Common myeloid progenitor, CD34-positive (primary cell): ENCODE measurements around the gene DNAI1.
"Not testable (repeated sequence)": the region's sequence is repeated elsewhere in the genome, so short reads cannot be mapped to it uniquely, and the experiment has no call there.

ENCODE experiments used
- CTCF ChIA-PET: fragments of 350-600 bp; sonication (Branson Sonifier 250); formaldehyde crosslinking; loops from one replicate; lab custom pipeline; 2021; ENCODE audit warnings: antibody characterized with exemption; lab: Charles Lee
- POLR2A ChIA-PET: fragments of 350-600 bp; sonication (Branson Sonifier 250); formaldehyde crosslinking; loops from one replicate; lab custom pipeline; 2021; ENCODE audit warnings: antibody characterized with exemption; lab: Charles Lee
- DNase-seq, 3 donors: peaks; one replicate each; pipeline versions ENCODE4 v3.0.0 to v3.0.0-alpha.2; 2013
- H3K27ac ChIP-seq, 2 experiments: 1 replicate in 1 of 2; 2 replicates in 1 of 2; pipeline ENCODE4 v1.7.0; 2013; ENCODE audit warnings: inconsistent platforms in 2 of 2, low read length in 2 of 2, mild to moderate bottlenecking in 2 of 2, low read depth in 1 of 2, moderate library complexity in 1 of 2; ENCODE audit not compliant: severe bottlenecking in 2 of 2, insufficient read depth in 1 of 2, poor library complexity in 1 of 2
- H3K27me3 ChIP-seq, 5 experiments: replicated peaks in 2 of 5; 1 replicate in 3 of 5; 2 replicates in 2 of 5; pipeline versions ENCODE4 v1.6.1 to v1.7.0; 2013; ENCODE audit warnings: low read length in 4 of 5, mild to moderate bottlenecking in 2 of 5, moderate library complexity in 2 of 5, inconsistent platforms in 1 of 5; ENCODE audit not compliant: insufficient read depth in 5 of 5, control insufficient read depth in 4 of 5
- H3K36me3 ChIP-seq, 4 experiments: 1 replicate in 2 of 4; 2 replicates in 2 of 4; pipeline versions ENCODE4 v1.6.1 to v1.7.0; 2013; ENCODE audit warnings: low read length in 3 of 4, control low read depth in 1 of 4, mild to moderate bottlenecking in 1 of 4; ENCODE audit not compliant: control insufficient read depth in 4 of 4, insufficient read depth in 4 of 4
- H3K4me1 ChIP-seq, 4 experiments: 1 replicate in 3 of 4; 2 replicates in 1 of 4; pipeline versions ENCODE4 v1.6.1 to v1.7.1; 2013; ENCODE audit warnings: low read length in 3 of 4, mild to moderate bottlenecking in 3 of 4, control low read depth in 1 of 4, inconsistent platforms in 1 of 4, moderate library complexity in 1 of 4; ENCODE audit not compliant: control insufficient read depth in 4 of 4, insufficient read depth in 4 of 4; ENCODE audit errors: control extremely low read depth in 1 of 4
- H3K4me3 ChIP-seq, 7 experiments: 1 replicate in 4 of 7; 2 replicates in 3 of 7; pipeline versions ENCODE4 v1.5.1 to v1.7.0; 2013; ENCODE audit warnings: mild to moderate bottlenecking in 7 of 7, low read length in 6 of 7, moderate library complexity in 6 of 7, inconsistent platforms in 2 of 7, low read depth in 2 of 7, control low read depth in 1 of 7; ENCODE audit not compliant: insufficient read depth in 4 of 7, control insufficient read depth in 1 of 7; ENCODE audit errors: extremely low read depth in 1 of 7
- H3K9me3 ChIP-seq, 5 experiments: 1 replicate in 4 of 5; 2 replicates in 1 of 5; pipeline versions ENCODE4 v1.6.1 to v1.7.1; 2013; ENCODE audit warnings: low read length in 4 of 5, mild to moderate bottlenecking in 2 of 5, inconsistent platforms in 1 of 5, low read depth in 1 of 5, moderate library complexity in 1 of 5; ENCODE audit not compliant: control insufficient read depth in 4 of 5, insufficient read depth in 2 of 5; ENCODE audit errors: control extremely low read depth in 1 of 5
- WGBS: methylation state at CpG from one replicate; pipeline ENCODE4 v1.1.5; 2013; ENCODE audit not compliant: insufficient coverage; 5-methylcytosine and 5-hydroxymethylcytosine counted together

DNAI1 gene

DNA sequence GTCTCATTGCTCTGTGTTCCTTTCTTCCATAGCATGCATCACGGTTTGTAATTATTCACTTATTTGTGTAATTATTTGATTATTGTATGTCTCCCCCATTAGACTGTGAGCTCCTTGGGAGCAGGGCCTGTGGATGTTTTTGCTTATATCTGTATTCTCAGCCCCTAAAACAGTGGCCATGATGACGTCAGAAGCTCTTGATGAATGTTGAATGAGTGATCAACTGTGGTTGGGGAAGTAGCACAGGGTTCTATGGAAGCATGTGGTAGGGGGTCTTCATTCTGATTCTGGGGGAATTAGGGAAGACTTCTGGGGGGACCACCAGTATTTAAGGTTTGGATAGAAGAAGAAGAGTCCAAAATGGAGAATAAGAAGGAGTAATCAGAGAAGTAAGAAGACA, 6.0 kb downstream of the DNAI1 start:
- Histone ChIP-seq H3K9me3 (no peaks in the 10 kb centered on the region), H3K27me3 (peaks cover 0 to 10% (median 2%) of the 10 kb centered on the region in 5 experiments), H3K4me1 (peaks cover 0 to 6% (median under 1%) of the 10 kb centered on the region in 4 experiments), H3K27ac (no peak overlapping the region), H3K36me3 (no peaks in the 10 kb centered on the region), H3K4me3 (no peak overlapping the region)
- ChIA-PET POLR2A (no interaction called here), CTCF (interaction anchor here (0.5 kb wide), 1 partner anchor 505 kb away, joined by 3 read pairs; no protein-coding TSS in a partner anchor)
- 80% methylated on average over 1 of the region's 2 CpGs for WGBS
- DNase-seq: no peak

DNA sequence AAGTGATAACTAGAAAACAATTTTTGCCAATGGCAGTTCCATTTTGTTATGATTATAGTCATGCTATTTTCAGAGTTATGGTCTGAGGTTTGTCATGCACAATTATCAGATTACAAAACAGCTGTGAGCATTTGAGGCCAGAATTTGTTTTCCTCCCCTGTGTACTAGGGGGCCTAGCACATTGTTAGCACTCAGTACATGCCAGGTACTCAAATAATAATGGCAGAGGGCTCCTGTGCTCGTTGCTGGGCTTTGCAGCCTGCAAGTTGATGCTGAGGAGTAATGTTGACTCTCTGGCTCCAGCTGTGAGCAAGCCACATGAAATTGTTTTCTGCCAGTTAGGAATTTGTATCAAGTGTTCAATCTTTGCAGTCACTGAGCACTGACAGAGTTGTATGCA, 6.9 kb downstream of the DNAI1 start:
- Histone ChIP-seq H3K9me3 (no peaks in the 10 kb centered on the region), H3K4me1 (no peaks in the 10 kb centered on the region), H3K36me3 (no peaks in the 10 kb centered on the region), H3K27me3 (peaks cover 0 to 10% (median 2%) of the 10 kb centered on the region in 5 experiments), H3K27ac (no peak overlapping the region), H3K4me3 (no peak overlapping the region)
- CTCF ChIA-PET: interaction anchor here (1.4 to 2.0 kb wide), 2 partner anchors 14 to 30 kb away, joined by 3 to 6 read pairs; no protein-coding TSS in a partner anchor
- no peak for DNase-seq
- 88% methylated on average over 1 of the region's 1 CpG for WGBS
- POLR2A ChIA-PET: no interaction called here

DNA sequence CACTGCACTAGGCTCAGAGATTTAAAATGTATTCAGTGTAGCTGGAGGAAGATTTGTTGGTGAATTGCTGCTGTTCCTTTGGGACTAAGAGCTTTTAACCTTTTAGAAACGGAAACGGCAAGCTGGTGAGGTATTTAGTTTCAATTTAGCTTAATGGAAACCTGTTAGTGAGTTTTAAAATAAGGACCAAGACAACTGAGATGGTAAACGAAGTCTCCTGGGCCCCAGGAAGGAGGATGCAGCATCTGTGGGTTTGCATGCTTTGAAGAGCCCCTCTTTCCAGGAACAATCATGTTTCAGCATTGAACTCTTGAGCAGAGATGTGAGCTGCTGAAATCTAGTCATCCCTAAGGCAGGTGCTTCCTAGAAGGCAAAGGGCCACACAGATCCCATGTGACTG, 16.5 kb downstream of the DNAI1 start:
- Histone ChIP-seq H3K4me1 (no peaks in the 10 kb centered on the region), H3K4me3 (no peak overlapping the region), H3K9me3 (no peaks in the 10 kb centered on the region), H3K27me3 (peaks cover 0 to 13% (median 8%) of the 10 kb centered on the region in 5 experiments), H3K27ac (no peak overlapping the region), H3K36me3 (no peaks in the 10 kb centered on the region)
- ChIA-PET POLR2A (no interaction called here), CTCF (interaction anchor here (0.9 kb wide), 1 partner anchor 25 kb away, joined by 3 read pairs; no protein-coding TSS in a partner anchor)
- WGBS: 83% methylated on average over 3 of the region's 3 CpGs
- no peak for DNase-seq

DNA sequence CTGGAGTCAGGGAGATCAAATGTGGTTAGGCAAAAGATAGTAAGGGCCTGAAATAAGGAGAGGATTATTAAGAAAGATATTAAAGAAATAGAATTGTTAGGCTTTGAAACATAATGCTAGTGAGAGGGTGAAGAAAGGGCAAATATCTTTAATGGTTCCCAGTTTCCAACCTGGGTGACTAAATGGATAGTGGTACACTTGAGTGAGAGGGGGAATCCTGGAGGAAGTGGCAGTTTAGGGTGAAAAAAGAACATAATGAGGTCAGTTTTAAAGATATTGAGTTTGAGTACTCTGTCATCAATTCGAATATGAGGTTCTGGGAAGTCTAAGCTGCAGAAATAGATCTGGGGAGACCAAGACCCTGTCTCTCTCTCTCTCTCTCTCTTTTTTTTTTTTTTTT, 18.9 kb downstream of the DNAI1 start:
- CTCF ChIA-PET: interaction anchor here (0.6 to 1.2 kb wide), 3 partner anchors 14 to 226 kb away, joined by 3 read pairs; no protein-coding TSS in a partner anchor
- no peak overlapping the region for H3K27ac ChIP-seq
- no peak overlapping the region for H3K4me3 ChIP-seq
- no peaks in the 10 kb centered on the region for H3K36me3 ChIP-seq
- DNase-seq: no peak
- H3K9me3 ChIP-seq: no peaks in the 10 kb centered on the region
- peaks cover 0 to 13% (median 8%) of the 10 kb centered on the region in 5 experiments for H3K27me3 ChIP-seq
- no peaks in the 10 kb centered on the region for H3K4me1 ChIP-seq
- POLR2A ChIA-PET: no interaction called here
- no CpG with 5 or more reads among the region's 1 CpG for WGBS

DNA sequence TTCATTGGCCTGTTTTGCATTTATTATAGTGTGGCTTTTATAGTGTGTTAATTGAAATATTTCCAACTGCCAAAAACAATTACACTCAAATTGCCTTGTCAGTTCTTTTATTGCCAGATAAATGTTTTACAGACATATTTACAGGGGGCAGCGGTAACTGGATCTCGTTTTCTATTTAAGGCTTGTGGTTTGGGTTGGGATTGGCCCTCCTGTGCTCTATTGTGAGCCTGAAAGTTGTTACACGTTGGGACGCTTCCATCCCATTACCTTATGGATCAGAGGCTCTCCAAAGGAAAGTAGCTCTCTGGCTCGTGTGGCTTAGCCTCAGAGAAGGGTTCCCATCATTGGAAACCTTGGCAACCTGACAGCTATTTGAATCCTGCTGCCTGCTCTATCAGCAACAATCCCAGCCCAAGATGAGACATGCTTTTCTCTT, 20.8 kb downstream of the DNAI1 start:
- H3K9me3 ChIP-seq: no peaks in the 10 kb centered on the region
- no peaks in the 10 kb centered on the region for H3K4me1 ChIP-seq
- ChIA-PET POLR2A (no interaction called here), CTCF (interaction anchor here (0.7 to 1.5 kb wide), 4 partner anchors 10 to 22 kb away, joined by 3 to 5 read pairs (median 3); no protein-coding TSS in a partner anchor)
- WGBS: 84% methylated on average over 5 of the region's 5 CpGs
- no peak for DNase-seq
- peaks cover 0 to 13% (median 8%) of the 10 kb centered on the region in 5 experiments for H3K27me3 ChIP-seq
- H3K36me3 ChIP-seq: no peaks in the 10 kb centered on the region
- H3K4me3 ChIP-seq: peak overlapping the region in 1 of 7 experiments; percentile 4
- H3K27ac ChIP-seq: no peak overlapping the region

DNA sequence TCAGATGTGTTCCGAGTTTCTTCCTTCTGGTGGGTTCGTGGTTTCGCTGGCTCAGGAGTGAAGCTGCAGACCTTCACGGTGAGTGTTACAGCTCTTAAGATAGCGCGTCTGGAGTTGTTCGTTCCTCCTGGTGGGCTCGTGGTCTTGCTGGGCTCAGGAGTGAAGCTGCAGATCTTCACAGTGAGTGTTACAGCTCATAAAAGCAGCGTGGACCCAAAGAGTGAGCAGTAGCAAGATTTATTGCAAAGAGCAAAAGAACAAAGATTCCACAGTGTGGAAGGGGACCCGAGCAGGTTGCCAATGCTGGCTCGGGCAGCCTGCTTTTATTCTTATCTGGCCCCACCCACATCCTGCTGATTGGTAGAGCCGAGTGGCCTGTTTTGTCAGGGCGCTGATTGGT, 23.0 kb downstream of the DNAI1 start:
- POLR2A ChIA-PET, H3K27ac ChIP-seq: not testable (repeated sequence)
- 63% methylated on average over 6 of the region's 13 CpGs for WGBS

DNA sequence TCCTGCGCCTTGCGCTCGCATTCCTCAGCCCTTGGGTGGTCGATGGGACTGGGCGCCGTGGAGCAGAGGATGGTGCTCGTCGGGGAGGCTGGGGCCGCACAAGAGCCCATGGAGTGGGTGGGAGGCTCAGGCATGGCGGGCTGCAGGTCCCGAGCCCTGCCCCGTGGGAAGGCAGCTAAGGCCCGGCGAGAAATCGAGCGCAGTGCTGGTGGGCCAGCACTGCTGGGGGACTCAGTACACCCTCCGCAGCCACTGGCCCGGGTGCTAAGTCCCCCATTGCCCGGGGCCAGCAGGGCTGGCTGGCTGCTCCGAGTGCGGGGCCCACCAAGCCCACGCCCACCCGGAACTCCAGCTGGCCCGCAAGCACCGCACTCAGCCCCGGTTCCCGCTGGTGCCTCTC, 24.1 kb downstream of the DNAI1 start:
- peaks cover 0 to 14% (median 4%) of the 10 kb centered on the region in 5 experiments for H3K27me3 ChIP-seq
- H3K4me3 ChIP-seq, H3K4me1 ChIP-seq, POLR2A ChIA-PET, H3K9me3 ChIP-seq, H3K27ac ChIP-seq, DNase-seq, H3K36me3 ChIP-seq, CTCF ChIA-PET: not testable (repeated sequence)
- WGBS: 100% methylated on average over 6 of the region's 27 CpGs

More for the DNA sequence above, 23.0 kb downstream of the DNAI1 start:
- DNase-seq, H3K36me3 ChIP-seq, CTCF ChIA-PET, H3K9me3 ChIP-seq, H3K4me1 ChIP-seq, H3K4me3 ChIP-seq: not testable (repeated sequence)
- H3K27me3 ChIP-seq: peaks cover 0 to 10% (median 3%) of the 10 kb centered on the region in 5 experiments
